A549 (cell line): ENCODE data around the gene CDHR4. TPM values are rescaled to one million over a fixed set of nuclear protein-coding genes. Genes with fewer than 3 reads are reported as not detected.
A peak's percentile ranks its signal among the peaks of the same experiment; 100 is the strongest.

Source experiments
- ATAC-seq, 2 experiments: fragments of 200-7000 bp in 1 of 2; fragments of >200 bp in 1 of 2; cut with Nextera tagmentation in 1 of 2; cut with Tn5 transposase in 1 of 2; 3 replicates each; pipeline versions ENCODE4 v1.8.0 to v1.9.1; 2018 to 2020; ENCODE audit warnings: mild to moderate bottlenecking in 1 of 2, moderate library complexity in 1 of 2
- CTCF ChIA-PET: fragments of 300-600 bp; sonication (Branson Sonifier 250); formaldehyde crosslinking; extraction: SDS; loops from one replicate; lab custom pipeline; 2021; ENCODE audit warnings: antibody characterized with exemption, inconsistent platforms; lab: Yijun Ruan, JAX
- POLR2A ChIA-PET: fragments of 350-600 bp; formaldehyde crosslinking; extraction: SDS; loops from one replicate; lab custom pipeline; 2021; ENCODE audit warnings: antibody characterized with exemption, inconsistent platforms; lab: Yijun Ruan, JAX
- DNase-seq, 2 experiments: peaks; one replicate each; pipeline versions ENCODE4 v3.0.0 to v3.0.0-alpha.2; 2011 to 2016; ENCODE audit warnings: low read depth in 1 of 2, low spot score in 1 of 2
- FAIRE-seq: peaks from 2 replicates; lab custom pipeline; 2011; peaks lifted over from hg19 to GRCh38; lab: Jason Lieb, UNC
- H3K27ac ChIP-seq, 2 experiments: fragments of >200 bp; sonication (Bioruptor Twin); formaldehyde crosslinking; 3 replicates each; pipeline ENCODE4 v1.5.1; 2016 to 2017
- H3K4me1 ChIP-seq: fragments of >200 bp; sonication (Bioruptor Twin); formaldehyde crosslinking; 3 replicates; pipeline ENCODE4 v1.6.1; 2016
- H3K4me2 ChIP-seq: fragments of >200 bp; sonication (Bioruptor Twin); formaldehyde crosslinking; 3 replicates; pipeline ENCODE4 v1.6.1; 2016
- H3K4me3 ChIP-seq: fragments of >200 bp; sonication (Bioruptor Twin); formaldehyde crosslinking; 3 replicates; pipeline ENCODE4 v1.5.1; 2016
- H3K9me3 ChIP-seq: fragments of >200 bp; sonication (Bioruptor Twin); formaldehyde crosslinking; 3 replicates; pipeline ENCODE4 v1.6.1; 2016
- BCL3 ChIP-seq: fragments of >200 bp; sonication (Bioruptor Twin); formaldehyde crosslinking; IDR thresholded peaks from 3 replicates; pipeline ENCODE4 v1.6.1; 2016
- CEBPB ChIP-seq, 2 experiments: fragments of >200 bp in 1 of 2; sonication (Bioruptor Twin) in 1 of 2; formaldehyde crosslinking in 1 of 2; IDR thresholded peaks; 2 replicates each; pipeline ENCODE4 v1.6.1; 2012 to 2016
- CHD2 ChIP-seq: fragments of 150-350 bp; IDR thresholded peaks from 2 replicates; pipeline ENCODE4 v1.6.1; 2014; ENCODE audit warnings: low read length; ENCODE audit not compliant: partially characterized antibody
- EHF ChIP-seq: fragments of 250-450 bp; sonication (Bioruptor Pico); IDR thresholded peaks from 2 replicates; pipeline ENCODE4 v1.5.0; 2020; ENCODE audit warnings: mild to moderate bottlenecking
- ESRRA ChIP-seq: fragments of 150-350 bp; IDR thresholded peaks from 2 replicates; pipeline ENCODE4 v1.6.1; 2014; ENCODE audit warnings: mild to moderate bottlenecking, low read length, borderline replicate concordance
- FOSB ChIP-seq: fragments of 250-450 bp; sonication (Bioruptor Pico); IDR thresholded peaks from 2 replicates; pipeline ENCODE4 v1.5.0; 2020; ENCODE audit warnings: mild to moderate bottlenecking, moderate library complexity
- FOSL2 ChIP-seq, 2 experiments: fragments of 450-650 bp in 1 of 2; fragments of >200 bp in 1 of 2; sonication (Bioruptor Twin) in 1 of 2; formaldehyde crosslinking; IDR thresholded peaks; 2 replicates each; pipeline versions ENCODE4 v1.5.0 to v1.6.1; 2016 to 2020; ENCODE audit warnings: mild to moderate bottlenecking in 1 of 2, moderate library complexity in 1 of 2
- FOXS1 ChIP-seq: fragments of 250-450 bp; sonication (Bioruptor Pico); IDR thresholded peaks from 2 replicates; pipeline ENCODE4 v1.5.0; 2020; ENCODE audit warnings: mild to moderate bottlenecking, moderate library complexity
- HES2 ChIP-seq: fragments of >200 bp; sonication (Bioruptor Twin); formaldehyde crosslinking; IDR thresholded peaks from 2 replicates; pipeline ENCODE4 v1.6.1; 2016
- HOXA7 ChIP-seq: fragments of 250-450 bp; sonication (Bioruptor Pico); IDR thresholded peaks from 2 replicates; pipeline ENCODE4 v1.5.0; 2020; ENCODE audit warnings: mild to moderate bottlenecking, moderate library complexity
- JUNB ChIP-seq: fragments of >200 bp; sonication (Bioruptor Twin); formaldehyde crosslinking; IDR thresholded peaks from 2 replicates; pipeline ENCODE4 v1.6.1; 2016
- MAFK ChIP-seq: fragments of 450-650 bp; IDR thresholded peaks from 2 replicates; pipeline ENCODE4 v1.6.1; 2014; ENCODE audit not compliant: partially characterized antibody
- MAX ChIP-seq: IDR thresholded peaks from 2 replicates; pipeline ENCODE4 v1.6.1; 2012
- NFE2L2 ChIP-seq: fragments of 150-350 bp; conservative IDR thresholded peaks from 2 replicates; pipeline ENCODE4 v1.6.1; 2014; ENCODE audit warnings: low read length
- NPAS2 ChIP-seq: fragments of 250-450 bp; sonication (Bioruptor Pico); IDR thresholded peaks from 2 replicates; pipeline ENCODE4 v1.8.0; 2022; ENCODE audit warnings: mild to moderate bottlenecking, moderate library complexity, borderline replicate concordance
- NR3C1 ChIP-seq: fragments of >200 bp; sonication (Bioruptor Twin); formaldehyde crosslinking; IDR thresholded peaks from 3 replicates; pipeline ENCODE4 v1.6.1; 2017
- POLR2A ChIP-seq: IDR thresholded peaks from 2 replicates; pipeline ENCODE4 v1.6.1; 2012; ENCODE audit warnings: mild to moderate bottlenecking, low read length
- RARB ChIP-seq: fragments of 250-450 bp; sonication (Bioruptor Pico); IDR thresholded peaks from 2 replicates; pipeline ENCODE4 v1.8.0; 2021; ENCODE audit warnings: mild to moderate bottlenecking, moderate library complexity
- REST ChIP-seq: fragments of 200-600 bp; sonication (generic); IDR thresholded peaks from 2 replicates; pipeline ENCODE4 v1.6.1; 2016; ENCODE audit warnings: antibody characterized with exemption, mild to moderate bottlenecking, moderate library complexity
- SMC3 ChIP-seq: fragments of >200 bp; sonication (Bioruptor Twin); formaldehyde crosslinking; IDR thresholded peaks from 3 replicates; pipeline ENCODE4 v1.6.1; 2018; ENCODE audit warnings: inconsistent platforms
- SREBF2 ChIP-seq: fragments of 450-650 bp; IDR thresholded peaks from 2 replicates; pipeline ENCODE4 v1.6.1; 2014; ENCODE audit warnings: mild to moderate bottlenecking, moderate library complexity
- TP53 ChIP-seq: fragments of 250-450 bp; sonication (Bioruptor Pico); IDR thresholded peaks from 2 replicates; pipeline ENCODE4 v1.5.0; 2021; ENCODE audit warnings: mild to moderate bottlenecking, moderate library complexity
- ZC3H11A ChIP-seq: fragments of 450-650 bp; IDR thresholded peaks from 2 replicates; pipeline ENCODE4 v1.6.1; 2014; ENCODE audit warnings: antibody characterized with exemption, mild to moderate bottlenecking
- ZFP36 ChIP-seq: fragments of 450-650 bp; IDR thresholded peaks from 2 replicates; pipeline ENCODE4 v1.6.1; 2014; ENCODE audit warnings: borderline replicate concordance; ENCODE audit not compliant: partially characterized antibody
- ZNF302 ChIP-seq: fragments of 250-450 bp; sonication (Bioruptor Pico); IDR thresholded peaks from 2 replicates; pipeline ENCODE4 v1.9.0; 2021; ENCODE audit warnings: inconsistent platforms, mild to moderate bottlenecking, moderate library complexity
- ZSCAN20 ChIP-seq: fragments of 250-450 bp; sonication (Bioruptor Pico); IDR thresholded peaks from 2 replicates; pipeline ENCODE4 v1.8.0; 2022; ENCODE audit warnings: mild to moderate bottlenecking, moderate library complexity
- WGBS: methylation state at CpG from one replicate; pipeline ENCODE4 v1.1.6; 2017; ENCODE audit errors: missing lambda C conversion rate; 5-methylcytosine and 5-hydroxymethylcytosine counted together
- polyA plus RNA-seq, 4 experiments: library from polyadenylated mRNA; depleted of rRNA in 3 of 4; stranded (reverse); fragments of >200 nt; fragmentation: RNase III in 1 of 4; extraction: RNeasy Plus Mini Kit Qiagen cat#74134 plus additional on column Dnase treatment in 1 of 4; gene quantifications; 2 replicates in 3 of 4; 3 replicates in 1 of 4; pipeline ENCODE4 v1.2.3, GENCODE V29; 2011 to 2017

Gene CDHR4
- polyA plus RNA-seq, 2 of the 4 experiments (the other 2 are of a cell fraction): 0.54 to 0.66 TPM

- TF ChIP-seq BCL3: no peak
- TF ChIP-seq, all 56 proteins: peak for 0
These were observed 1.5 kb upstream of the CDHR4 start (continued) for GRCh38 chr3:49801160-49801559.

GRCh38 chr3:49799105-49799504 lies 568 bp downstream of the CDHR4 start:
- no peak for TF ChIP-seq NPAS2
- TF ChIP-seq NFE2L2: no peak
- TF ChIP-seq RARB (CRISPR knock-in tag): no peak
- no peak for TF ChIP-seq FOXS1
- TF ChIP-seq EHF (CRISPR knock-in tag): no peak
- no peak for TF ChIP-seq REST
- TF ChIP-seq ZFP36: no peak
- no peak for TF ChIP-seq FOSL2 (IDR thresholded peaks at IDR 0.05)
- no peak for TF ChIP-seq FOSL2 (CRISPR knock-in tag; IDR thresholded peaks at IDR 0.05)
- no peak for TF ChIP-seq MAX
- no peak for TF ChIP-seq CHD2
- no peak for TF ChIP-seq CEBPB (IDR thresholded peaks at IDR 0.05)
- no peak for TF ChIP-seq ZC3H11A
- DNase-seq: no peak
- Histone ChIP-seq H3K27ac (peak overlapping the region; percentile 66 to 81; a peak in 5 of 6 replicates), H3K4me2 (peak overlapping the region; percentile 68), H3K4me1 (peaks cover 14% of the 10 kb centered on the region), H3K4me3 (no peak overlapping the region), H3K9me3 (no peaks in the 10 kb centered on the region)
- ATAC-seq: no peak
- ChIA-PET CTCF (interaction anchor here (0.9 to 8.6 kb wide), 3 partner anchors 11 to 41 kb away, joined by 3 to 119 read pairs (median 3); partner anchors contain the start of gene IP6K1), POLR2A (no interaction called here)
- WGBS: 63% methylated on average over 1 of the region's 1 CpG
- no peak for FAIRE-seq

- ChIA-PET CTCF (interaction anchor here (1.6 to 1.8 kb wide), 2 partner anchors 8 to 44 kb away, joined by 6 to 7 read pairs; partner anchors contain the start of gene INKA1), POLR2A (no interaction called here)
- FAIRE-seq (no peak), DNase-seq (no peak), ATAC-seq (no peak)
- peaks cover 13% of the 10 kb centered on the region for H3K4me1 ChIP-seq
- H3K27ac ChIP-seq: no peak overlapping the region
- H3K4me3 ChIP-seq: no peak overlapping the region
- TF ChIP-seq NR3C1 (no peak), SMC3 (no peak), HES2 (no peak), FOSB (CRISPR knock-in tag) (no peak), ZSCAN20 (CRISPR knock-in tag) (no peak), SREBF2 (no peak), POLR2A (no peak), ZNF302 (CRISPR knock-in tag) (no peak), TP53 (CRISPR knock-in tag) (no peak), JUNB (no peak), HOXA7 (no peak), ESRRA (no peak), MAFK (no peak)
- H3K4me2 ChIP-seq: no peak overlapping the region
- WGBS: 90% methylated on average over 6 of the region's 24 CpGs
- H3K9me3 ChIP-seq: no peaks in the 10 kb centered on the region
These were observed 4.5 kb downstream of the CDHR4 start for GRCh38 chr3:49794926-49795905.
